CD4-positive, alpha-beta T cell treated with Interleukin-2 at 100 ng/mL for 4 hours (primary cell): Measurements from ENCODE around the gene ASPG.

Experiments
- DNase-seq: peaks from one replicate; pipeline ENCODE4 v3.0.0-alpha.2; 2020; ENCODE audit warnings: low spot score

Gene ASPG

DNA sequence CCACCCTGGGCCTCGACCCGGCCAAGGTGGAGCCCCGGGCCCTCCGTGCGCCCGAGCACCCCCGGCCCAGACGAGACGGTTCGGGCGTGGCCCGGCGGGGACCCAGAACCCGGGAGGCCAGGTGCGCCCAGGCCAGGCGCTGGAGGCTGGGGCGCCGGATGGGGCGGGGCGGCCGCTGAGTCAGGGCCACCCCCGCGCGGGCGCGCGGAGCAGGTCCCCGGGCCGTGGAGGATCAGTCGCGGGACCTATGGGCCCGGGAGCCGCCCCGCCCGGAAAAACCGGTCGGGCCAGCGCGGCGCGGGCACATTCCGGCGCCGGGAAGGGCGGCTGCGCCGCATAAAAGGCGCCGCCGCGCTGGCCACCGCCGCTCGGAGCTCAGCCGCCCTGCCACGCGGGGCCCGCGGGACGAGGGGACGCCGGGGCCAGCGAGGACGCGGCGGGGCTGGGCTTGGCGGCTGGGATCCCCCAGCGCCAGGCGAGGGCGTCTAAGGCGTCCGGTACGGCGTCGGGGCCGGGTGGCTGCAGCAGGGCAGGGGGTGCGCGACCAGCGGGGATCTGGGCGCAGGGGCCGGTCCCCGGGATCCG, 31.3 kb downstream of the ASPG start:
- DNase-seq = no peak

DNA sequence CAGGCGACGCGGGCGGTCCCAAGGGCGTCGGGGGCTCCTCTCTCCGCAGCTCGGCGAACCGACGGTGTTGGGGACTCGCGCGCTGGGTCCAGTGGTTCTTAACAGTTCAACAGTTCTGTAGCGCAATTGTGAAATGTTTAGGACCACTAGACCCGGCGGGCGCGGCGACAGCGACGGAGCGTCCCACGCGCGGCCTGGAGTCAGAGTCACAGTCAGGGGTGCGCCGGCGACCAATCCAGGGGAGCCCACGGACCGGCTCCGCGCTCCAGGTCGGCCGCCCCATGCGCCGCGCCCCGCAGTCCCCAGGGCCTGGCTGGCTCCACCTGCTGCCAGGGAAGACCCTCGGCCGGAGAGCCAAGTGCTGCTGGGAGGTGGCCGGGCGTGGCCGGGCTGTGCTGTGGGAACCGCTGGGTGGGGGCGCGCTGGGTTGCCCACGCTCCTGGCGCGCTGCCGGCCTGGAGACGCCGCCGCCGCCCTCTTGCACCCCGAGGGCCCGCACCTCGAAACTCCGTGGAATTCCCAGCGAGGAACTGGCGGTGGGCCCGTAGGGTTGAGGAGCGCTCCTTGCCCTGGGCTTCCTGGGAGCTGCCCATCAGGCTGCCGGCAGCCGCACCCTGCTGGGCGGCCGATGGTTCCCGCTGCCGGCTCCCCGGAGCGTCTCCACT, 32.0 kb downstream of the ASPG start:
- DNase-seq = no peak

DNA sequence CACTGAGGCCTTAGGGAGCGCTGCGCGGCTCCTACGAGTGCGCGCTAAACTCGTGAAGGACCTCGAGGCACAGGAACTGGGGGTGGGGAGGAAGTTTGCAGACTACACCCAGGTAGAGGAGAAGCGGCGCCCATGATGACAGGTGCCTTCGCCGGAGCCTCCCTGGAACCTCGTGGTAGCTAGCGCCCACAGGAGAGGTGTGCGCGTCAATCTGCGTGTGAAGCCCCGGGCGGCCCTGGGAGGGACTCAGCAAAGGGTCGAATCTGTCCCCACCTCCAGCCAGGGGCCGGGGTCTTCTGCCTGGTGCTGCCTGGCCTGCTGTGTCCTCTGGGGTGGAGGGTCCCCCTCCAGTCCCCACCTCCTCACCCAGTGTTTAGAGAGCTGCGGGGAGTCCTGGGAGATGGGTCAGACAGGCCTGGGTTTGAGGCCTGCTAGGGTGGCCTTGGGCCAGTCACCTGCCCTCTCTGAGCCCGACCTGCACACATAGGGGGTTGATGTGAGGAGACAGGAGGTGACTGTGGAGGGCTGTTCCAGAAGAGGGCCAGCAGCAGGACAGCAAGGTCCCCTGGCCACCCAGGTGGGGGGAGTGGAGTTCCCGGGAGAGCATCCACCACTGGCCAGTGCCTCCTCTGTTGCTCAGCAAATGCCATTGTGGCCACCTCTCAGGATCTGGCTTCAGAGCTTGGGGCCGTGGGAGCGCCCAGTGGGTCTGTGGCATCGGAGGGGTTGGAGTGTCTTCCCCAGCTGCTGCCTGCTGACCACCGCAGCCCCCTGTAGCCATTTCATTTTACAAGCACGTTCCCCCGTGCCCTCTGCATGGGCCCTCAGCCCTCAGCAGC, 32.7 kb downstream of the ASPG start:
- no peak for DNase-seq

DNA sequence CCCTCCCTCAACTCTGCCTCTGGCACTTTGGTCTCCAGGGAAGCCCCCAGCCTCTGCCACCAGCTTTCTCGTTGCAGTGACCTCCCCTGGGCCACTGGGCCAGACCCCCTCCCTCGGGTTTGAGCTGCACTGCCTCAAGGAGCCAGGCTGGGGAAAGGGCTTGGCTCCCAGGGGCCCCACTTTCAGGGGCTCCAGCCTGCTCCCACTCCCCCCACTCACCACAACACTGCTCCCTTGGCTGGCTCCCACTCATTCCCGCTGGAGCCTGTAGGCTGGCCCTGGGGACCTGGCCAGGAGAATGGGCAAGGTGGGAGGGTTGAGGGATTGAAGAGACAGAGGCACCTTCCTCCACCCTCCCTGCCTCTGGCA, 33.6 kb downstream of the ASPG start:
- DNase-seq = no peak

DNA sequence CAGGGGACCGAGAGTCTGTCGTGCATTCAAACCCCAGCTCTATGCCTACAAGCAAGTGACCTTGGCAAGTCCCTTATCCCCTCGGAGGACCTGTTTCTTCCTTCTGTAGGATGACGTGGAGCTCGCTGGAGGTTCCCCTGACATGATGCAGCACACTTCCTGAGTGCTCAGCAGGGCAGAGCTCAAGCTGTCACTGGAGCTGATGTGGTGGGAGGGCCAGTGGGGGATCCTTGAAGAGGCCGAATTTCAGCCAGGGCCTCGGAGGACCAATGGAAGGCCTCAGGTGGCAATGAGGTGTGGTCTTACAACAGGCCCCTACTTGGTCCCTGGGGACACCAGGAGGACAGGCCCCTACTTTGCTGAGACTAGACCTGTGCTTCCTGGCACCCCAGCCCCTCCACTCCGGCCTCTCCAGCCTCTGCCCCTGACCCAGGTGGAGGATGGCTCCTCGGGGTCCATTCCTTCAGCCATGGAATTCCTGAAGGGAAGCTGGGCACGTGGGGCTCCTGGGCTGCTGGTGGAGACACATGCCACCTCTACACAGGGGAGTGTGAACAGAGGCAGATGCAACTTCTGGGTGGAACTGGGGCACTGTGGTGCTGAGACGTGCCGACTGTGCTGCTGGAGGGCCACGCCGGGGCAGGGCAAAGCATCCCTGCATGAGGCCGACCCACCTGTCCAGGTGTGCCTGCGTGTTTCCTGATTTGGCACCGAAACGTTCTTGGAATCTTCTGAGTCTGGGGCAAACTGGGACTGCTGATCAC, 34.2 kb downstream of the ASPG start:
- DNase-seq = no peak

DNA sequence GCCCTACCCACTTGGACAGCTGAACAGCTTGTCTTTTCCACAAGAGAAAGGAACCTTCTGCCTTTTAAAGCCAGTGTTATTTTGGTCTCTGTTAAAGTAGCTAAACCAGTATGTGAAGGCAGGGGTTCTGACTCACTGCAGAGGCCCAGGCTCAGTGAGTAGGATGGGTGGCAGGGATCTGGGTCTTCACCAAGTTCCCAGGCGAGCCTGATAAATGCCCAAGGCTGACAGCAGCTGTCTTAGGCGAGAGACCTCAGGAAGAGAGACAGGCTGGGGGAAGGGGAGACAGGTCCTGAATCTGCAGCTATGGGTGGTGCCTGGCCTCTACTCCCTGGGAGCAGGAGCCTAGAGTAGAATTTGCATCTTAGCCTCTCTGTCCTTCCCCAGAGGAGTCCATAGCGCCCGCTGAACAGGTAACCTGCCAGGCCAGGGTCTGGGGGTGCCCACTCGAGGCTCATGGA, 34.8 kb downstream of the ASPG start:
- DNase-seq = no peak

DNA sequence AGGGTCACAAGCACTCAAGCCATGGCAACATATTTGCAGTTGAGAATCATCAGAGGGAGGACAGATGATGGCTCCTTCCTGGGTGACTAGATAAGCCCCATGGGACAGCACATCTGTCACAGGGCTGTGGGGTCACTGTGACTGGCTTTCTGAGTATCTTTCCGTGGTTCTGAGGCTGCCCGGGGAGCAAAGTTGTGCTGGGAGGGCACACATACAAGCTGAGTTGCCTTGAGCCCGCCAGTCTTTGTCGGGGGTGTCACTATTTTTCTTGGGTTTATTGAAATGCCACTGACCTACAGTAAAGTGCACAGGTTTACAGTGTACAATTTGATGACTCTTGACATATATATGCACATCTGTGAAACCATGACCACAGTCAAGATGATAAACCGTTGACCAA, 35.6 kb downstream of the ASPG start:
- DNase-seq = no peak

DNA sequence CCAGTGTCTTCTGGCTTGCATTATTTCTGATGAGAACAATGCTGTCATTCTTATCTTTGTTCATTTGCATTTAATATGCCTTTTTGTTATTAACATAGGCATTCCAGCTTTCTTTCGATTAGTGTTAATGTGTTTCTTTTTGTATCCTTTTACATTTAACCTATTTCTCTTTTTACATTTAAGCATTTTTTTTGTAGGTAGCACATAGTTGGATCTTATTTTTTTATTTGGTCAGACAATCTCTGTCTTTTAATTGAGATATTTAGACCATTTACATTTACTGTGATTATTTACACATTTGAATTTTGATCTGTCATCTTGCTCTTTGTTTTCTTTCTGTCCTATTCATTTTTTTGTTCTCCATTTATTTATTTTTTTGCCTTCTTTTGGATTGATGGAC, 38.4 kb downstream of the ASPG start:
- DNase-seq = no peak

DNA sequence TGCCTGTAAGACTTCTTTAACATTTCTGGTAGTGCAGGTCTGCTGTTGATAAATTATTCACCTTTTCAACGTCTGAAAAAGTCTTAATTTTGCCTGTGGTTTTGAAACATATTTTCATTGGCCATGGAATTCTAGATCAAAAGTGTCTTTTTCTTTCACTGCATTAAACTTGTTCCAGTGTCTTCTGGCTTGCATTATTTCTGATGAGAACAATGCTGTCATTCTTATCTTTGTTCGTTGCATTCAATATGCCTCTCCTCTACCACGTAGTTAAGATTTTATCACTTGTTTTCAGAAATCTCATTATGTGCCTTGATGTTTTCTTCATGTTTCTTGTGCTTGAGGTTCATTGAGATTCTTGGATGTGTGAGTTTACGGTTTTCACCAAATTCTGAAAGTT, 39.5 kb downstream of the ASPG start:
- DNase-seq = no peak

DNA sequence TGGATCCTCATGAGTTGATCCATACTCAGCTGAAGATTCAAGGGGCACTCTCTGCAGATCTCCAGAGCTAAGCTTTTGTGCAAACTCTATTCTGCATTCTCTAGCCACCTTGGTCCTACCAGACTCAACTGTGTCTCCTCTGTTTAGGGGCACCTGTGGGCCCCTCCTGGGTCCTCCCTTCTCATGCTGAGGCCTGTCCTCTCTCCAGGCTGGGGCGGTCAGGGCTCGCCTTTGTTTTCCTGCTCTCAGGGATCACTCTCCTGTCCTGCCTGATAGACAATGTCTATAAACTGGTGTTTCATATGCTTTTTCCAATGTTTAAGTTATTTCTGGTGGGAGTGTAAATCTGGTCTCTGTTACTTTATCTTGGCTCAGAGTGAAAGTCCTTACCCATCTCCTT, 41.3 kb downstream of the ASPG start:
- no peak for DNase-seq

DNA sequence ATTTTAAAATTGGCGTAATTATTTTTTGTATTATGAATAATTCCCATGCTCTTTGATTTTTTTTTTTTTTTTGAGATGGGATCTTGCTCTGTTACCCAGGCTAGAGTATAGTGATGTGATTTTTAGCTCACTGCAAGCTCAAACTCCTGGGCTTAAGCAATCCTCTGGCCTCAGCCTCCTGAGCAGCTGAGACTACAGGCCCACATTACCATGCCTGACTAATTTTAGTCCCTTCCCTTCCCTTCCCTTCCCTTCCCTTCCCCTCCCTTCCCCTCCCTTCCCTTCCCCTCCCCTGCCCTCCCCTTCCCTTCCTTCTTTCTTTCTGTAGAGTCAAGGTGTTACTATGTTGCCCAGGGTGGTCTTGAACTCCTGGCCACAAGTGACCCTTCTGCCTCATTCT, 43.5 kb downstream of the ASPG start:
- DNase-seq = no peak

DNA sequence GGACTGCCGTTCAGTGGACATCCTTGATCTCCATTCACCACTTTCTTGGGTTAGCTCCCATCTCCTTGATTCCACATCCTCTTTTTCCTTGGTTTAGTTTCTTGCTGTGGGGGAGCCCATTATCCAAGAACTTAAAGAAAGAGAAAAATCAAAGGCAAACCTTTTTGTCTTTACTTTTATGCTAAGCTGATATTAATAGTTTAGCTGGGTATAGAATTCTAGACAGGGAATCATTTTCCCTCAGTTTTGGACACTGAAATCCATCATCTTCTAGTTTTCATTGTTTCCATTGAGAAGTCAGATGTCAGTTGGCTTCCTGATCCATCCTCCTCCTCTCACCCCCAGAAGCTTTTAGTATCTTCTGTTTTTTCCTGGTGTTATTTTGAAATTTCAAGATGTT, 44.1 kb downstream of the ASPG start:
- no peak for DNase-seq

DNA sequence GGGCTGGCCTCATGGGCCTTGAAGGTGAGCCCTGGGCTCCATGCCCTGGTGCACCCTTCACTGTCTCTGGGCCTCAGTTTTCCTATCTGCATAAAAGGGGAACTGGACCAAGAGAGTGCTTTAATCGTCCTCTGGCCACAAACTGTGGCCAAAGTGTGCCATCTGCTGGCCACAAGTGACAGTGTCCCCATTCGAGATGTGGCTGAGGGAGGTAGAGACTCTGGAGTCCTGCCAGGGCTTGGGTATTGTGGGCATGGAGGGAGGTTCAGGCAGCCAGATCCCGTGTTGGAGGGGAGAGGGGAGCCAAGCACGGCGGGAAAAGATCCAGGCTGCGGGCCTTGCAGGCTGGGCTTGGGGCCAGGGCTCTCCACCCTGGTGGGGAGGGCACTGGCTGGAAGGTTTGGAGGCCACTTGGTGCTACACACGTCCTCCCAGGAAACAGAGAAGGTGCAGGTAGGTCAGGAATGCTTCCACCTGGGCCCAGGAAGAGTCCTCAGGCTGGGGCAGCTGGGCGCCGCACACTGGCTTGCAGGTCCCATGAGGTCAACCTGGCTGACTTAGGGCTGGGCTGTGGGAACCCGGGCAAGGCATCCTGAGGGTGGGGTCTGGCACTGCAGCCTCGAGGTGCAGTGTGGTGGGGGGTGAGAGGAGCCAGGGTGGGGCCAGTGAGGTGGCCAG, 45.6 kb downstream of the ASPG start:
- DNase-seq = peak; percentile 3

DNA sequence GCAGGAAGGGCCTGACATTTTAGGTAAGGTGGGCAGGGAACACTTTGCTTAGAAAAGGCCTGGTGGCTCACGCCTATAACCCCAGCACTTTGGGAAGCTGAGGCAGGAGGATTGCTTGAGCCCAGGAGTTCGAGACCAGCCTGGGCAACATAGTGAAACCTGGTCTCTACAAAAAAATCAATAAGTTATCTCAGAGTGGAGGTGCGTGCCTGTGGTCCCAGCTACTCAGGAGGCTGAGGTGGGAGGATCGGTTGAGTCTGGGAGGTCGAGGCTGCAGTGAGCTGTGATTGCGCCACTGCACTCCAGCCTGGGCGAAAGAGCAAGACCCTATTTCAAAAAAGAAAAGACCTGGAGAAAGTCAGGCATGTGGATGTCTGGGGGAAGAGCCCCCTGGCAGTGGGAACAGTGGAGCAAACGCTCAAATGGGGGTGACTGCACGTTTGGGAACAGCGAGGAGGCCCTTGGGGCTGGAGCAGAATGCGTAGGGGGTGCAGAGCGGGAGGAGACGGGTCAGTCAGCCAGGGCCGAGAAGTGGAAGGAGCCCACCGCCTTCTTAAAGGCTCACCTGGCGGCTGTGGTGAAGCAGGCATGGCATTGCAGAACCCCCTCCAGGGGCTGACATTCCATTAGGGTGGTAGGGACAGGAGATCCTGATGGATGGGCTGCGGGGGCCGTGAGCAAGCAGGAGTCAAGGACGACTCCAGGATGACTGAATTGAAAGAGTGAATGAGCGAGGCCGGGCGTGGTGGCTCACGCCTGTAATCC, 46.6 kb downstream of the ASPG start:
- DNase-seq = no peak

DNA sequence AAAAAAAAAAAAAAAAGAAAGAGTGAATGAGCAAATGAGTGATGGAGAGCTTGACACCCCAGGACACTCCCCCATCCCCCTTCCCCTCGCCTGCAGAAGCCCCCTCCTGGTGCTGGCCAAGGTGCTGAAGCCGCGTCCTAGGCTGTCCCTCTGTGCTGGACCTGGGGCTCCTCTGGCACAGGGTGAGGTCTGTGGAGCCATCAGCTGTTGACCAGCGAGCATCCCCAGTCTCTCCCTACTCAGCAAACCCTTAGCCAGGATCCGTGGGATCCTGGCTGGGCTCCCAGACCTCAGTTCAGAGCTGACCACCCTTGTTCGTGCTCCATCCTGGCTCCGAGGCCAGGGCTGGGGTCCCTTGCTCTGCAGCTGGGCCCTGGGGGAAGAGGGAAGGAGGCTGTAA, 47.5 kb downstream of the ASPG start:
- no peak for DNase-seq

DNA sequence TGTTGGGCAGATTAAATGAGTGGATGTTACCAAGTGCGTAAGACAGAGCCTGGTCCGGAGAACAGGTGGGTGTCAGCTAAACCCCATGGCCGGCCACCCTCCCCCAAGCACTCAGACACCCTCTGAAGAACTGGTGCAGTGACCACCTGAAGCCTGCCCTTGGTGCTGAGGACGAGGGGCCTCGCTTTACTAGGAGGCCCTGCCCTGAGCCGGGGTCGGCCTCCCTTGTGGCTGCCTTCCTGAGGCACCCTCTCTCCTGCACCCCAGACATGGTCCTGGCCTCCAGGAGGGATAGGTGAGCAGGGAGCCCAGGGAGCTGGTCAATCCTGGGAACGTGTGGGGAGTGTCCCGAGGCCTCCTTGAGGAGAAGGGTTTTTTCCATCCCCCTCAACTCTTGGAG, 48.0 kb downstream of the ASPG start:
- no peak for DNase-seq

DNA sequence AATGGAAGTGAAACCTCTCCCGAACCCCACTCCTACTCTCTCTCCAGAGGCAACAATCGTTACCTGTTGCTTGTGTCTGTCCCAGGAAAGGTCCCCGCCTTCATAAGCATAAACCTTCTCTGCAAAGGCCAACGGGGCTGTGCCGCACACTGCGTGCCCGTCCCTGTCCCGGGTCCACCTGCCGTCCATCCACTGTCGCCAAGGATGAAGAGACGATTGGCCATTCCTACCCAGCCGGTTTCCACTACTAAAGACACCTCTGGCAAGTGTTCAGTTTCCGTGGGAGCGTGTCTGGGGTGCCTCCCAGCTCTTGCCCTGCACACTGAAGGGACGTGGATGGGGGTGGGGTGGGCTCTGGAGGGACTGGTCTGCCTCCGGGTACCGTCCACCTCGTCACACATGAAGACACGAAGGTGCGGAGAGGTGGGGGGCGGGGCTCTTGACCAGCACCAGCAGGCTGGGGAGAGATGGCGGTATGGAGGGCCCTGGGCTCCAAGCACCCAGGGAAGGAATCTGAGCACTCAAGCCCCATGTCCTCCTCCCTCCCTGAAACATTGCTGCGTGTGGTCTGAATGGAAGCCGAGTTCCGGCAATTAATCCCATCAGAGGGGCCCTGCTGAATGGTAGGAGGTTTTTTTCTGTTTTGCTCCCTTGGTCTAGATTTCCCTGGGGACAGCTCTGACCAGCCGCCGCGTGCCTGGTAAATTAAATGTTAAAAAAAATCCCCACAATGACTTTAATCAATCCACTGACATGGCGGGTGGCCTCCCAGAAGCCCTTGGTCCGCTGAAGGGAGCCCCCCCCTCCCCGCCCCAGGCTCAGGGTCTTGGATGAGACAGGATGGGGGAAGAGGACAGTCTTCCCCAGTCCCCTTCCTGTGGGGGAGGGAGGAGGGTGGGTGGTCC, 48.8 kb downstream of the ASPG start:
- no peak for DNase-seq

DNA sequence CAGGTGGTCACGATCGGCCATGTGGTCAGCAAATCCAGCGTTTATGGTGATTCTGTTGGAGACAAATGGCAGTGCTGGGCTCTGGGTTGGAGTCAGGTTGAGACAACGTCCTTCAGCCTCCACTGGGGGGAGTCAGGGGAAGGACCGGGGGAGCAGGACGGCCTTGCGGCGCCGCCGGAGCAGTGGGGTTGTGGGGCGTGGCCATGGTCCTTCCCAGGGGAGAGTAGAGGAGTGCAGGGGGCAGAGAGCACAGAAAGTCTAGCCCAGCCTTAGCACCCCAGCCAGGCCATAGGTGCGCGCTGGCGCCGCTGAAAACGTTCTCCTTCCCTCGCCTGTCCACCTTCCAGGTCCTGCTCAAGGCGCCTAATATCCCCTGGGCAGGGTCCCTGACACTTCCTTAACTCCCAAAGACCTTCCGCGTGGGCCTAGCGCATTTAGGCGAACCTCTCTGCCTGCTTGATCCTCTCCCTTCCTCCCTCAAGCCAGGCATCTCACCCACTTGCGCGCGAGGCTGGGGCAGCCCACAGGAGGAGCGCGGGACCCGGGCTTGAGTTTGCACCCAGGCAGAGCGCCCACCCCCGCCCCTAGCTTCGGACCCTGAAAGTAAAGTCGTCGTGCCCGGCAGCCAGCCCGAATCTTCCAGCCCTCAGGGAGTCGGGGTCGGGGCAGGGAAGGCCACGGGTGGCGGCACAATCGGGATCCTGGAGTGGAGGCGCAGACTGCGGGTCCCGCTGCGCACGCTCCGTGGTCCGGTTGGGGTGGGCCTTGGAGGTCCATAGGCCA, 49.8 kb downstream of the ASPG start:
- no peak for DNase-seq

DNA sequence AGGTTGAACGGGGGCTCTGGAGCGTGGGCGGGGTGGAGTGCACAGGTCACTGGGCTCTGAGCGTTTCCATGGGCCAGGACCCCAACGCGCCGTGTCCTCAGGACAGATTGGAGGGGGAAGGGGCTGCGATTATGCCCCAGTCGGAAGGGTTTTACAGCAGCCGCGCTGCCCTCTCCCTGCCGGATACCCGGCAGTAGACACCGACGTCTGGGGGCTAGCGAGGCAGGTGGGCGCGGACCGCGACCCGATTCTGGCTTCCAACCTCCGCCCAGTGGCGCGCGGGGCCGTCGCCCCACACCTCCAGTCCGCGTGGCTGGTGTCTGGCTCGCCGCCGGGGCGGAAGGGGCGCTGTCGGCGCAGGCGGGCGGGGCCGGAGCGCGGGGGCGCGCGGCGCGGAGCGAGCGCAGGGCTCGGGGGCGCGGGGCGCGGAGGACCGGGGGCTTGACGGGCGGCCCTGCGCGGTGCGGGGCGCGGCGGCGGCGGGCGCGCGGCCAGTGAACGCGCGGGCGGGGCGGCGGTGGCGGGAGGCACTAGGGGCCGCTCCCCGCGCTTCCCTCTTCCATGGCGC, 50.5 kb downstream of the ASPG start:
- DNase-seq = no peak
